HL-60 (cell line): ENCODE data around the gene POLH.

Experiments
- GABPA ChIP-seq: IDR thresholded peaks from 2 replicates; pipeline ENCODE4 v1.6.1; 2012; ENCODE audit warnings: low read depth
- POLR2AphosphoS5 ChIP-seq: IDR thresholded peaks from 2 replicates; pipeline ENCODE4 v1.6.1; 2012; ENCODE audit warnings: low read depth
- TF ChIP-seq, protein P1 (sequence below): IDR thresholded peaks from one replicate; pipeline ENCODE4 v1.5.1; 2011; ENCODE audit warnings: low read length, control low read depth, inconsistent platforms; ENCODE audit not compliant: insufficient read depth

- TF ChIP-seq, protein P1, sequence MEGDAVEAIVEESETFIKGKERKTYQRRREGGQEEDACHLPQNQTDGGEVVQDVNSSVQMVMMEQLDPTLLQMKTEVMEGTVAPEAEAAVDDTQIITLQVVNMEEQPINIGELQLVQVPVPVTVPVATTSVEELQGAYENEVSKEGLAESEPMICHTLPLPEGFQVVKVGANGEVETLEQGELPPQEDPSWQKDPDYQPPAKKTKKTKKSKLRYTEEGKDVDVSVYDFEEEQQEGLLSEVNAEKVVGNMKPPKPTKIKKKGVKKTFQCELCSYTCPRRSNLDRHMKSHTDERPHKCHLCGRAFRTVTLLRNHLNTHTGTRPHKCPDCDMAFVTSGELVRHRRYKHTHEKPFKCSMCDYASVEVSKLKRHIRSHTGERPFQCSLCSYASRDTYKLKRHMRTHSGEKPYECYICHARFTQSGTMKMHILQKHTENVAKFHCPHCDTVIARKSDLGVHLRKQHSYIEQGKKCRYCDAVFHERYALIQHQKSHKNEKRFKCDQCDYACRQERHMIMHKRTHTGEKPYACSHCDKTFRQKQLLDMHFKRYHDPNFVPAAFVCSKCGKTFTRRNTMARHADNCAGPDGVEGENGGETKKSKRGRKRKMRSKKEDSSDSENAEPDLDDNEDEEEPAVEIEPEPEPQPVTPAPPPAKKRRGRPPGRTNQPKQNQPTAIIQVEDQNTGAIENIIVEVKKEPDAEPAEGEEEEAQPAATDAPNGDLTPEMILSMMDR: no peak
- TF ChIP-seq POLR2AphosphoS5: no peak
- TF ChIP-seq GABPA: no peak
Observed at GRCh38 chr6:43532201-43532600, 43.8 kb upstream of the POLH start.
